Frontal cortex (tissue), 4 donors: ENCODE measurements around the gene PTPRU. TPM values are rescaled to one million over a fixed set of nuclear protein-coding genes. Genes with fewer than 3 reads are reported as not detected.
A peak's percentile ranks its signal among the peaks of the same experiment; 100 is the strongest.

Source experiments
- DNase-seq, 2 donors: peaks; one replicate each; pipeline ENCODE4 v3.0.0; 2012; ENCODE audit warnings: low spot score in 2 of 2
- FAIRE-seq: peaks from 2 replicates; lab custom pipeline; 2012; peaks lifted over from hg19 to GRCh38; lab: Jason Lieb, UNC
- total RNA-seq: library from RNA; depleted of rRNA; stranded (reverse); fragments of >200 nt; gene quantifications from one replicate; pipeline ENCODE4 v1.2.3, GENCODE V29; 2014
- donor health status: control.
- donor health status: control.
- donor health status: control.

PTPRU gene
- total RNA-seq, 1 donor from 2014 or later: 30.2 TPM

GRCh38 chr1:29240986-29241385, 4.7 kb downstream of the PTPRU start:
- FAIRE-seq: no peak

GRCh38 chr1:29243023-29243870, 6.9 kb downstream of the PTPRU start:
- FAIRE-seq (no peak), DNase-seq (no peak)

More at GRCh38 chr1:29240986-29241385, 4.7 kb downstream of the PTPRU start:
- no peak for DNase-seq

- FAIRE-seq: no peak
Measured at GRCh38 chr1:29243871-29244200, 7.5 kb downstream of the PTPRU start.

GRCh38 chr1:29245261-29245660, 8.9 kb downstream of the PTPRU start:
- DNase-seq (no peak), FAIRE-seq (no peak)

More at GRCh38 chr1:29243871-29244200, 7.5 kb downstream of the PTPRU start:
- DNase-seq: no peak

- no peak for FAIRE-seq
- peak; percentile 57 to 68 for DNase-seq
Measured at GRCh38 chr1:29245876-29246275, 9.6 kb downstream of the PTPRU start.

- no peak for DNase-seq
- no peak for FAIRE-seq
Measured at GRCh38 chr1:29247044-29247443, 10.7 kb downstream of the PTPRU start.

- DNase-seq (no peak), FAIRE-seq (no peak)
Measured at GRCh38 chr1:29247571-29248273, 11.4 kb downstream of the PTPRU start.

- DNase-seq: no peak
- FAIRE-seq: no peak
Measured at GRCh38 chr1:29248409-29248808, 12.1 kb downstream of the PTPRU start.

- FAIRE-seq (no peak), DNase-seq (no peak)
Measured at GRCh38 chr1:29249170-29249691, 12.9 kb downstream of the PTPRU start.

- DNase-seq (no peak), FAIRE-seq (no peak)
Measured at GRCh38 chr1:29249951-29250581, 13.7 kb downstream of the PTPRU start.

GRCh38 chr1:29251164-29252124, 15.1 kb downstream of the PTPRU start:
- DNase-seq (no peak), FAIRE-seq (no peak)

GRCh38 chr1:29253180-29253579, 16.9 kb downstream of the PTPRU start:
- FAIRE-seq (no peak), DNase-seq (no peak)

- FAIRE-seq (no peak), DNase-seq (no peak)
Measured at GRCh38 chr1:29254346-29254745, 18.0 kb downstream of the PTPRU start.

- DNase-seq (no peak), FAIRE-seq (no peak)
Measured at GRCh38 chr1:29255134-29255666, 18.9 kb downstream of the PTPRU start.

- no peak for FAIRE-seq
Measured at GRCh38 chr1:29256394-29256793, 20.1 kb downstream of the PTPRU start.

GRCh38 chr1:29256979-29257804, 20.9 kb downstream of the PTPRU start:
- no peak for FAIRE-seq
- DNase-seq: peak in 1 of 2 donors; percentile 27

More at GRCh38 chr1:29256394-29256793, 20.1 kb downstream of the PTPRU start:
- DNase-seq: no peak

- no peak for FAIRE-seq
- DNase-seq: no peak
Measured at GRCh38 chr1:29258189-29258975, 22.1 kb downstream of the PTPRU start.
